Measurements from ENCODE around the gene HNRNPC.

Gene HNRNPC

GRCh38 chr14:21211509-21211908 is 57.7 kb downstream of the HNRNPC start:
- H3K4me3 ChIP-seq (ENCODE audit: low read depth, low read length): no peak overlapping the region
- in situ Hi-C loops (cut with HindIII; ENCODE audit: low sequenced_read_pairs): no loop called here
- TF ChIP-seq CTCF (IDR thresholded peaks at IDR 0.05; ENCODE audit: low read depth, low read length): no peak
- no peak for DNase-seq (ENCODE audit: low read depth, low spot score)

GRCh38 chr14:21210023-21210422 is 59.2 kb downstream of the HNRNPC start:
- no peak overlapping the region for H3K4me3 ChIP-seq (ENCODE audit: low read depth, low read length)
- no peak for TF ChIP-seq CTCF (IDR thresholded peaks at IDR 0.05; ENCODE audit: low read depth, low read length)
- in situ Hi-C loops (cut with HindIII; ENCODE audit: low sequenced_read_pairs): no loop called here
- no peak for DNase-seq (ENCODE audit: low read depth, low spot score)

- TF ChIP-seq CTCF (IDR thresholded peaks at IDR 0.05; ENCODE audit: low read depth, low read length): no peak
- no peak overlapping the region for H3K4me3 ChIP-seq (ENCODE audit: low read depth, low read length)
- DNase-seq (ENCODE audit: low read depth, low spot score): no peak
- in situ Hi-C loops (cut with HindIII; ENCODE audit: low sequenced_read_pairs): no loop called here
Measured at GRCh38 chr14:21209185-21209584, 60.1 kb downstream of the HNRNPC start.

- H3K4me3 ChIP-seq (ENCODE audit: low read depth, low read length): no peak overlapping the region
- in situ Hi-C loops (cut with HindIII; ENCODE audit: low sequenced_read_pairs): no loop called here
- no peak for DNase-seq (ENCODE audit: low read depth, low spot score)
- no peak for TF ChIP-seq CTCF (IDR thresholded peaks at IDR 0.05; ENCODE audit: low read depth, low read length)
Measured at GRCh38 chr14:21208554-21208953, 60.7 kb downstream of the HNRNPC start.

GRCh38 chr14:21206753-21207684 is 62.2 kb downstream of the HNRNPC start:
- in situ Hi-C loops (cut with HindIII; ENCODE audit: low sequenced_read_pairs): no loop called here
- H3K4me3 ChIP-seq (ENCODE audit: low read depth, low read length): no peak overlapping the region
- DNase-seq (ENCODE audit: low read depth, low spot score): no peak
- TF ChIP-seq CTCF (IDR thresholded peaks at IDR 0.05; ENCODE audit: low read depth, low read length): no peak

- no peak overlapping the region for H3K4me3 ChIP-seq (ENCODE audit: low read depth, low read length)
- DNase-seq (ENCODE audit: low read depth, low spot score): no peak
- TF ChIP-seq CTCF (IDR thresholded peaks at IDR 0.05; ENCODE audit: low read depth, low read length): no peak
- in situ Hi-C loops (cut with HindIII; ENCODE audit: low sequenced_read_pairs): no loop called here
Measured at GRCh38 chr14:21205678-21206581, 63.3 kb downstream of the HNRNPC start.

Data from astrocyte of the spinal cord (primary cell).